A549 (cell line): ENCODE results near the gene FOXO1. TPM values are rescaled to one million over a fixed set of nuclear protein-coding genes. Genes with fewer than 3 reads are reported as not detected.

Experiments
- ATAC-seq, 2 experiments: fragments of 200-7000 bp in 1 of 2; fragments of >200 bp in 1 of 2; cut with Nextera tagmentation in 1 of 2; cut with Tn5 transposase in 1 of 2; 3 replicates each; pipeline versions ENCODE4 v1.8.0 to v1.9.1; 2018 to 2020; ENCODE audit warnings: mild to moderate bottlenecking in 1 of 2, moderate library complexity in 1 of 2
- CTCF ChIA-PET: fragments of 300-600 bp; sonication (Branson Sonifier 250); formaldehyde crosslinking; extraction: SDS; loops from one replicate; lab custom pipeline; 2021; ENCODE audit warnings: antibody characterized with exemption, inconsistent platforms; lab: Yijun Ruan, JAX
- POLR2A ChIA-PET: fragments of 350-600 bp; formaldehyde crosslinking; extraction: SDS; loops from one replicate; lab custom pipeline; 2021; ENCODE audit warnings: antibody characterized with exemption, inconsistent platforms; lab: Yijun Ruan, JAX
- DNase-seq, 2 experiments: peaks; one replicate each; pipeline versions ENCODE4 v3.0.0 to v3.0.0-alpha.2; 2011 to 2016; ENCODE audit warnings: low read depth in 1 of 2, low spot score in 1 of 2
- FAIRE-seq: peaks from 2 replicates; lab custom pipeline; 2011; peaks lifted over from hg19 to GRCh38; lab: Jason Lieb, UNC
- H3K27ac ChIP-seq, 2 experiments: fragments of >200 bp; sonication (Bioruptor Twin); formaldehyde crosslinking; 3 replicates each; pipeline ENCODE4 v1.5.1; 2016 to 2017
- H3K4me1 ChIP-seq: fragments of >200 bp; sonication (Bioruptor Twin); formaldehyde crosslinking; 3 replicates; pipeline ENCODE4 v1.6.1; 2016
- H3K4me2 ChIP-seq: fragments of >200 bp; sonication (Bioruptor Twin); formaldehyde crosslinking; 3 replicates; pipeline ENCODE4 v1.6.1; 2016
- H3K4me3 ChIP-seq: fragments of >200 bp; sonication (Bioruptor Twin); formaldehyde crosslinking; 3 replicates; pipeline ENCODE4 v1.5.1; 2016
- H3K9me3 ChIP-seq: fragments of >200 bp; sonication (Bioruptor Twin); formaldehyde crosslinking; 3 replicates; pipeline ENCODE4 v1.6.1; 2016
- CBX8 ChIP-seq: fragments of 200-600 bp; sonication (generic); IDR thresholded peaks from 2 replicates; pipeline ENCODE4 v1.6.1; 2016
- CEBPB ChIP-seq, 2 experiments: fragments of >200 bp in 1 of 2; sonication (Bioruptor Twin) in 1 of 2; formaldehyde crosslinking in 1 of 2; IDR thresholded peaks; 2 replicates each; pipeline ENCODE4 v1.6.1; 2012 to 2016
- CHD2 ChIP-seq: fragments of 150-350 bp; IDR thresholded peaks from 2 replicates; pipeline ENCODE4 v1.6.1; 2014; ENCODE audit warnings: low read length; ENCODE audit not compliant: partially characterized antibody
- EP300 ChIP-seq, 2 experiments: fragments of >200 bp; sonication (Bioruptor Twin); formaldehyde crosslinking; IDR thresholded peaks; 2 replicates in 1 of 2; 3 replicates in 1 of 2; pipeline ENCODE4 v1.6.1; 2016 to 2017
- FOSB ChIP-seq: fragments of 250-450 bp; sonication (Bioruptor Pico); IDR thresholded peaks from 2 replicates; pipeline ENCODE4 v1.5.0; 2020; ENCODE audit warnings: mild to moderate bottlenecking, moderate library complexity
- FOSL2 ChIP-seq, 2 experiments: fragments of 450-650 bp in 1 of 2; fragments of >200 bp in 1 of 2; sonication (Bioruptor Twin) in 1 of 2; formaldehyde crosslinking; IDR thresholded peaks; 2 replicates each; pipeline versions ENCODE4 v1.5.0 to v1.6.1; 2016 to 2020; ENCODE audit warnings: mild to moderate bottlenecking in 1 of 2, moderate library complexity in 1 of 2
- HOXA7 ChIP-seq: fragments of 250-450 bp; sonication (Bioruptor Pico); IDR thresholded peaks from 2 replicates; pipeline ENCODE4 v1.5.0; 2020; ENCODE audit warnings: mild to moderate bottlenecking, moderate library complexity
- HOXB5 ChIP-seq: fragments of 250-450 bp; sonication (Bioruptor Pico); IDR thresholded peaks from 2 replicates; pipeline ENCODE4 v1.5.0; 2020; ENCODE audit warnings: mild to moderate bottlenecking, moderate library complexity
- MAFK ChIP-seq: fragments of 450-650 bp; IDR thresholded peaks from 2 replicates; pipeline ENCODE4 v1.6.1; 2014; ENCODE audit not compliant: partially characterized antibody
- NFE2L2 ChIP-seq: fragments of 150-350 bp; conservative IDR thresholded peaks from 2 replicates; pipeline ENCODE4 v1.6.1; 2014; ENCODE audit warnings: low read length
- NPAS2 ChIP-seq: fragments of 250-450 bp; sonication (Bioruptor Pico); IDR thresholded peaks from 2 replicates; pipeline ENCODE4 v1.8.0; 2022; ENCODE audit warnings: mild to moderate bottlenecking, moderate library complexity, borderline replicate concordance
- POLR2A ChIP-seq: IDR thresholded peaks from 2 replicates; pipeline ENCODE4 v1.6.1; 2012; ENCODE audit warnings: mild to moderate bottlenecking, low read length
- RAD21 ChIP-seq, 2 experiments: fragments of >200 bp in 1 of 2; sonication (Bioruptor Twin) in 1 of 2; formaldehyde crosslinking in 1 of 2; IDR thresholded peaks in 1 of 2; conservative IDR thresholded peaks in 1 of 2; 2 replicates in 1 of 2; 3 replicates in 1 of 2; pipeline ENCODE4 v1.6.1; 2012 to 2018; ENCODE audit warnings: inconsistent platforms in 1 of 2
- TFCP2L1 ChIP-seq: fragments of 250-450 bp; sonication (Bioruptor Pico); IDR thresholded peaks from 2 replicates; pipeline ENCODE4 v1.5.0; 2021; ENCODE audit warnings: mild to moderate bottlenecking
- ZFP36 ChIP-seq: fragments of 450-650 bp; IDR thresholded peaks from 2 replicates; pipeline ENCODE4 v1.6.1; 2014; ENCODE audit warnings: borderline replicate concordance; ENCODE audit not compliant: partially characterized antibody
- ZNF302 ChIP-seq: fragments of 250-450 bp; sonication (Bioruptor Pico); IDR thresholded peaks from 2 replicates; pipeline ENCODE4 v1.9.0; 2021; ENCODE audit warnings: inconsistent platforms, mild to moderate bottlenecking, moderate library complexity
- WGBS: methylation state at CpG from one replicate; pipeline ENCODE4 v1.1.6; 2017; ENCODE audit errors: missing lambda C conversion rate; 5-methylcytosine and 5-hydroxymethylcytosine counted together
- polyA plus RNA-seq, 4 experiments: library from polyadenylated mRNA; depleted of rRNA in 3 of 4; stranded (reverse); fragments of >200 nt; fragmentation: RNase III in 1 of 4; extraction: RNeasy Plus Mini Kit Qiagen cat#74134 plus additional on column Dnase treatment in 1 of 4; gene quantifications; 2 replicates in 3 of 4; 3 replicates in 1 of 4; pipeline ENCODE4 v1.2.3, GENCODE V29; 2011 to 2017
- TF ChIP-seq, protein P1 (sequence below): IDR thresholded peaks from 2 replicates; pipeline ENCODE4 v1.6.1; 2012; ENCODE audit warnings: low read depth, borderline replicate concordance
- TF ChIP-seq, protein P2 (sequence below): fragments of >200 bp; sonication (Bioruptor Twin); formaldehyde crosslinking; IDR thresholded peaks from 3 replicates; pipeline ENCODE4 v1.6.1; 2016
- TF ChIP-seq, protein P3 (sequence below): IDR thresholded peaks from 2 replicates; pipeline ENCODE4 v1.6.1; 2012
- TF ChIP-seq, protein P4 (sequence below): fragments of 200-600 bp; sonication (generic); IDR thresholded peaks from 2 replicates; pipeline ENCODE4 v1.6.1; 2016; ENCODE audit warnings: antibody characterized with exemption, mild to moderate bottlenecking, moderate library complexity
- TF ChIP-seq, protein P5 (sequence below): fragments of 250-450 bp; sonication (Bioruptor Pico); IDR thresholded peaks from 2 replicates; pipeline ENCODE4 v1.5.0; 2021; ENCODE audit warnings: mild to moderate bottlenecking, moderate library complexity, borderline replicate concordance

Gene FOXO1
- polyA plus RNA-seq, 2 of the 4 experiments (the other 2 are of a cell fraction) = 2.2 to 3.6 TPM

DNA sequence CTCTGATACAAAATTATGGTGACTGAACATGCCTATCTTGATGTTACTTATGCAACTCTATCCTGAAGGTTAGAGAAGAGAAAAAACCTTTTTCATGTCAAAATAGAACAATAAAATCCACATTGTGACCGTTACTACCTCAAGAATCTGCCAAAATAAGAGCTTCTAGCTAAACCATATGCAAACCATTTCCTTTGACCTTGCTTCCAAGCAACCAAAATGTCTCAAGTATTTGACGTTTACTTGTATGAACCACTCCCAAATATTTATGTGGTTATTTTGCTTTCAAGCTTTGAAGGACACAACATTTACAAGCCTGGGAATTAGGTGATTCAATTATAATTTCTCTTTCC, 13.9 kb downstream of the FOXO1 start:
- FAIRE-seq (no peak), DNase-seq (no peak), ATAC-seq (no peak)
- Histone ChIP-seq H3K9me3 (no peaks in the 10 kb centered on the region), H3K4me3 (no peak overlapping the region), H3K4me1 (peaks cover 6% of the 10 kb centered on the region; the same call in 1 of the 3 replicates), H3K4me2 (no peak overlapping the region), H3K27ac (no peak overlapping the region)
- ChIA-PET POLR2A (no interaction called here), CTCF (interaction anchor here (1.4 kb wide), 1 partner anchor 10 kb away, joined by 3 read pairs; no protein-coding TSS in a partner anchor)
- TF ChIP-seq EP300 (IDR thresholded peaks at IDR 0.05) = no peak
- no peak for TF ChIP-seq HOXA7 (CRISPR knock-in tag)
- TF ChIP-seq, protein P1, sequence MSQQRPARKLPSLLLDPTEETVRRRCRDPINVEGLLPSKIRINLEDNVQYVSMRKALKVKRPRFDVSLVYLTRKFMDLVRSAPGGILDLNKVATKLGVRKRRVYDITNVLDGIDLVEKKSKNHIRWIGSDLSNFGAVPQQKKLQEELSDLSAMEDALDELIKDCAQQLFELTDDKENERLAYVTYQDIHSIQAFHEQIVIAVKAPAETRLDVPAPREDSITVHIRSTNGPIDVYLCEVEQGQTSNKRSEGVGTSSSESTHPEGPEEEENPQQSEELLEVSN = no peak
- TF ChIP-seq FOSB = no peak
- TF ChIP-seq, protein P2, sequence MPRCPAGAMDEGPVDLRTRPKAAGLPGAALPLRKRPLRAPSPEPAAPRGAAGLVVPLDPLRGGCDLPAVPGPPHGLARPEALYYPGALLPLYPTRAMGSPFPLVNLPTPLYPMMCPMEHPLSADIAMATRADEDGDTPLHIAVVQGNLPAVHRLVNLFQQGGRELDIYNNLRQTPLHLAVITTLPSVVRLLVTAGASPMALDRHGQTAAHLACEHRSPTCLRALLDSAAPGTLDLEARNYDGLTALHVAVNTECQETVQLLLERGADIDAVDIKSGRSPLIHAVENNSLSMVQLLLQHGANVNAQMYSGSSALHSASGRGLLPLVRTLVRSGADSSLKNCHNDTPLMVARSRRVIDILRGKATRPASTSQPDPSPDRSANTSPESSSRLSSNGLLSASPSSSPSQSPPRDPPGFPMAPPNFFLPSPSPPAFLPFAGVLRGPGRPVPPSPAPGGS = no peak
- TF ChIP-seq FOSL2 (IDR thresholded peaks at IDR 0.05) = no peak
- no peak for TF ChIP-seq FOSL2 (CRISPR knock-in tag; IDR thresholded peaks at IDR 0.05)
- no peak for TF ChIP-seq CBX8
- no peak for TF ChIP-seq ZNF302 (CRISPR knock-in tag)
- TF ChIP-seq, protein P3, sequence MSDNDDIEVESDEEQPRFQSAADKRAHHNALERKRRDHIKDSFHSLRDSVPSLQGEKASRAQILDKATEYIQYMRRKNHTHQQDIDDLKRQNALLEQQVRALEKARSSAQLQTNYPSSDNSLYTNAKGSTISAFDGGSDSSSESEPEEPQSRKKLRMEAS = no peak
- no peak for TF ChIP-seq MAFK
- no peak for TF ChIP-seq HOXB5
- WGBS = 69% methylated on average over 2 of the region's 2 CpGs

DNA sequence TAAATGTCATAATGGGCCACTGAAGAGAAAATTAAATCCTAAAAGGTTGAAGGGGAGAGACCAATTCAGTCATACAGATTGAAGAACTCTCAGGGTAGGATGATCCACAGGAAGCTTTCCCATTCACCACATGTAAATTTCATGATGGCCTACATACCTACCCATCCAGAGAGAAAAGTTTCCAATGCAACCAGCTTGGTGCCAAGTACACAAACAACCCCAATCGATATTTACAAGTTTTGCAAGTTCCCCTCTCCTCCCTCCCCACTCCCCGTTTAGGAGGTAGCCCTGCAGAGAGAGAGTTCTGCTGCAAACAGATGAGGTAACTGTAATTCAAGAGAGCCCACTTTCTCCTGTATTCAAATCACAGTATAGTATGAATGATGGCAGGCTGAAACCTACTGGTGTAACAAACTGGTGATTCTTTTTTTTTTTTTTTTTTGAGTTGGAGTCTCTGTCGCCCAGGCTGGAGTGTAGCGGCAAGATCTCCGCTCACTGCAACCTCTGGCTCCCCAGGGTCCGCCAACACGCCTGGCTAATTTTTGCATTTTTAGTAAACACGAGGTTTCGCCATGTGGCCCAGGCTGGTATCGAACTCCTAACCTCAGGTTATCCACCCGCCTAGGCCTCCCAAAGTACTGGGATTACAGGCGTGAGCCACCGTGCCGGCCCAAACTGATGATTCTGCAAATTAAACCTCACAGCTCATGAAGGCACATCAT, 14.4 kb downstream of the FOXO1 start:
- H3K4me3 ChIP-seq = no peak overlapping the region
- ChIA-PET CTCF (interaction anchor here (1.4 kb wide), 1 partner anchor 10 kb away, joined by 3 read pairs; no protein-coding TSS in a partner anchor), POLR2A (no interaction called here)
- peaks cover 6% of the 10 kb centered on the region; the same call in 1 of the 3 replicates for H3K4me1 ChIP-seq
- ATAC-seq (no peak), DNase-seq (no peak), FAIRE-seq (no peak)
- no peak overlapping the region for H3K27ac ChIP-seq
- H3K4me2 ChIP-seq = no peak overlapping the region
- 89% methylated on average over 14 of the region's 14 CpGs for WGBS
- TF ChIP-seq TFCP2L1 (CRISPR knock-in tag) (no peak), MAFK (peak; percentile 35)
- no peaks in the 10 kb centered on the region for H3K9me3 ChIP-seq

DNA sequence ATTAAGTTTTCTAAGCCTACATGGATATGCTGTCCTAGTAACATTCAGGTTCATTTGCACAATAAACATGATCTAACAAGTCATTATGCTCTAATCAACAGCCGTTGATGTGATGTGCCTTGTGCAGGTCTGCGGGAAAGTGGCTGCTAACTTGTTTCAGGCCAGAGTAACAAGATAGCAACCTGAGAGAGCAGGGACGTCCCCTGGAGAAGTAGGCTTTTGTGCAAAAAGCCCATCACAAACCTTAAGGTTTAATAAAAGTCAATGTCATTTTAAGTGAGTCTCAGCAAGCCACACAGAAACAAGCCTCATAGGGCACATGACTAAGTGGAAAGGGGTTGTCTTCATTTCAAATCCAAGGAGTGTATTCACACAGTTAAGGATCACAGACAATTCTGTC, 17.6 kb downstream of the FOXO1 start:
- H3K27ac ChIP-seq = no peak overlapping the region
- POLR2A ChIA-PET = no interaction called here
- no peak overlapping the region for H3K4me3 ChIP-seq
- peaks cover 15% of the 10 kb centered on the region; the same call in 2 of the 3 replicates for H3K4me1 ChIP-seq
- no peaks in the 10 kb centered on the region for H3K9me3 ChIP-seq
- CTCF ChIA-PET = no interaction called here
- ATAC-seq = no peak
- whole genome bisulfite sequencing = 83% methylated on average over 3 of the region's 3 CpGs
- TF ChIP-seq NFE2L2 (no peak), ZNF302 (CRISPR knock-in tag) (no peak), ZFP36 (no peak), POLR2A (no peak), NPAS2 (no peak), RAD21 (conservative IDR thresholded peaks at IDR 0.05 in 1 of 2, IDR thresholded peaks at IDR 0.05 in 1 of 2) (no peak), EP300 (IDR thresholded peaks at IDR 0.05) (no peak), CHD2 (no peak), CEBPB (IDR thresholded peaks at IDR 0.05) (no peak)
- TF ChIP-seq, protein P4, sequence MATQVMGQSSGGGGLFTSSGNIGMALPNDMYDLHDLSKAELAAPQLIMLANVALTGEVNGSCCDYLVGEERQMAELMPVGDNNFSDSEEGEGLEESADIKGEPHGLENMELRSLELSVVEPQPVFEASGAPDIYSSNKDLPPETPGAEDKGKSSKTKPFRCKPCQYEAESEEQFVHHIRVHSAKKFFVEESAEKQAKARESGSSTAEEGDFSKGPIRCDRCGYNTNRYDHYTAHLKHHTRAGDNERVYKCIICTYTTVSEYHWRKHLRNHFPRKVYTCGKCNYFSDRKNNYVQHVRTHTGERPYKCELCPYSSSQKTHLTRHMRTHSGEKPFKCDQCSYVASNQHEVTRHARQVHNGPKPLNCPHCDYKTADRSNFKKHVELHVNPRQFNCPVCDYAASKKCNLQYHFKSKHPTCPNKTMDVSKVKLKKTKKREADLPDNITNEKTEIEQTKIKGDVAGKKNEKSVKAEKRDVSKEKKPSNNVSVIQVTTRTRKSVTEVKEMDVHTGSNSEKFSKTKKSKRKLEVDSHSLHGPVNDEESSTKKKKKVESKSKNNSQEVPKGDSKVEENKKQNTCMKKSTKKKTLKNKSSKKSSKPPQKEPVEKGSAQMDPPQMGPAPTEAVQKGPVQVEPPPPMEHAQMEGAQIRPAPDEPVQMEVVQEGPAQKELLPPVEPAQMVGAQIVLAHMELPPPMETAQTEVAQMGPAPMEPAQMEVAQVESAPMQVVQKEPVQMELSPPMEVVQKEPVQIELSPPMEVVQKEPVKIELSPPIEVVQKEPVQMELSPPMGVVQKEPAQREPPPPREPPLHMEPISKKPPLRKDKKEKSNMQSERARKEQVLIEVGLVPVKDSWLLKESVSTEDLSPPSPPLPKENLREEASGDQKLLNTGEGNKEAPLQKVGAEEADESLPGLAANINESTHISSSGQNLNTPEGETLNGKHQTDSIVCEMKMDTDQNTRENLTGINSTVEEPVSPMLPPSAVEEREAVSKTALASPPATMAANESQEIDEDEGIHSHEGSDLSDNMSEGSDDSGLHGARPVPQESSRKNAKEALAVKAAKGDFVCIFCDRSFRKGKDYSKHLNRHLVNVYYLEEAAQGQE = no peak
- TF ChIP-seq, protein P5, sequence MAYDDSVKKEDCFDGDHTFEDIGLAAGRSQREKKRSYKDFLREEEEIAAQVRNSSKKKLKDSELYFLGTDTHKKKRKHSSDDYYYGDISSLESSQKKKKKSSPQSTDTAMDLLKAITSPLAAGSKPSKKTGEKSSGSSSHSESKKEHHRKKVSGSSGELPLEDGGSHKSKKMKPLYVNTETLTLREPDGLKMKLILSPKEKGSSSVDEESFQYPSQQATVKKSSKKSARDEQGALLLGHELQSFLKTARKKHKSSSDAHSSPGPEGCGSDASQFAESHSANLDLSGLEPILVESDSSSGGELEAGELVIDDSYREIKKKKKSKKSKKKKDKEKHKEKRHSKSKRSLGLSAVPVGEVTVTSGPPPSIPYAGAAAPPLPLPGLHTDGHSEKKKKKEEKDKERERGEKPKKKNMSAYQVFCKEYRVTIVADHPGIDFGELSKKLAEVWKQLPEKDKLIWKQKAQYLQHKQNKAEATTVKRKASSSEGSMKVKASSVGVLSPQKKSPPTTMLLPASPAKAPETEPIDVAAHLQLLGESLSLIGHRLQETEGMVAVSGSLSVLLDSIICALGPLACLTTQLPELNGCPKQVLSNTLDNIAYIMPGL (CRISPR knock-in tag) = no peak
- TF ChIP-seq, protein P2 = no peak
- FAIRE-seq = no peak
- no peak for DNase-seq
- no peak overlapping the region for H3K4me2 ChIP-seq
